ENCODE measurements around the gene ST7. TPM values are rescaled to one million over a fixed set of nuclear protein-coding genes. Genes with fewer than 3 reads are reported as not detected.

ST7 gene
- total and polyA plus RNA-seq, 2 experiments from 2014 or later = 9.9 to 18.3 TPM

DNA sequence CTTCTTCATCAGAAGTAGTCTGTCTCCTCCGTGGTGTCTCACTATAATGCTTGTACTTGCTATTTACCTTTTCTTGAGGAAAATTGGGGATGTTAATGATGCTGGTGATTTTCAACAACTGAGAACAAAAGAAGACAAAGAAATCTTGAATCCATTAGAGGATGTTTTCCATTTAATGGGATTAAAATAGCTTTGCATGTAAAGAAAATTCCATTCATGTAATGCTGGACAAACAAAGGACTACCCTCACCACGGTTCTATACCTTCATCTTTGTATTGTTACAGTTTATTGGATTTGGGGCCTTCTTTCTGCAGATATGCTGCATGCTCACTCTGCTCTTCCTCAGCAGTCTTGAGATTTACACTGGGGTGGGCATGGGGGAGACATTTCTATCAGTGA lies 241.1 kb downstream of the ST7 start (continued):
- TF ChIP-seq, protein P1, sequence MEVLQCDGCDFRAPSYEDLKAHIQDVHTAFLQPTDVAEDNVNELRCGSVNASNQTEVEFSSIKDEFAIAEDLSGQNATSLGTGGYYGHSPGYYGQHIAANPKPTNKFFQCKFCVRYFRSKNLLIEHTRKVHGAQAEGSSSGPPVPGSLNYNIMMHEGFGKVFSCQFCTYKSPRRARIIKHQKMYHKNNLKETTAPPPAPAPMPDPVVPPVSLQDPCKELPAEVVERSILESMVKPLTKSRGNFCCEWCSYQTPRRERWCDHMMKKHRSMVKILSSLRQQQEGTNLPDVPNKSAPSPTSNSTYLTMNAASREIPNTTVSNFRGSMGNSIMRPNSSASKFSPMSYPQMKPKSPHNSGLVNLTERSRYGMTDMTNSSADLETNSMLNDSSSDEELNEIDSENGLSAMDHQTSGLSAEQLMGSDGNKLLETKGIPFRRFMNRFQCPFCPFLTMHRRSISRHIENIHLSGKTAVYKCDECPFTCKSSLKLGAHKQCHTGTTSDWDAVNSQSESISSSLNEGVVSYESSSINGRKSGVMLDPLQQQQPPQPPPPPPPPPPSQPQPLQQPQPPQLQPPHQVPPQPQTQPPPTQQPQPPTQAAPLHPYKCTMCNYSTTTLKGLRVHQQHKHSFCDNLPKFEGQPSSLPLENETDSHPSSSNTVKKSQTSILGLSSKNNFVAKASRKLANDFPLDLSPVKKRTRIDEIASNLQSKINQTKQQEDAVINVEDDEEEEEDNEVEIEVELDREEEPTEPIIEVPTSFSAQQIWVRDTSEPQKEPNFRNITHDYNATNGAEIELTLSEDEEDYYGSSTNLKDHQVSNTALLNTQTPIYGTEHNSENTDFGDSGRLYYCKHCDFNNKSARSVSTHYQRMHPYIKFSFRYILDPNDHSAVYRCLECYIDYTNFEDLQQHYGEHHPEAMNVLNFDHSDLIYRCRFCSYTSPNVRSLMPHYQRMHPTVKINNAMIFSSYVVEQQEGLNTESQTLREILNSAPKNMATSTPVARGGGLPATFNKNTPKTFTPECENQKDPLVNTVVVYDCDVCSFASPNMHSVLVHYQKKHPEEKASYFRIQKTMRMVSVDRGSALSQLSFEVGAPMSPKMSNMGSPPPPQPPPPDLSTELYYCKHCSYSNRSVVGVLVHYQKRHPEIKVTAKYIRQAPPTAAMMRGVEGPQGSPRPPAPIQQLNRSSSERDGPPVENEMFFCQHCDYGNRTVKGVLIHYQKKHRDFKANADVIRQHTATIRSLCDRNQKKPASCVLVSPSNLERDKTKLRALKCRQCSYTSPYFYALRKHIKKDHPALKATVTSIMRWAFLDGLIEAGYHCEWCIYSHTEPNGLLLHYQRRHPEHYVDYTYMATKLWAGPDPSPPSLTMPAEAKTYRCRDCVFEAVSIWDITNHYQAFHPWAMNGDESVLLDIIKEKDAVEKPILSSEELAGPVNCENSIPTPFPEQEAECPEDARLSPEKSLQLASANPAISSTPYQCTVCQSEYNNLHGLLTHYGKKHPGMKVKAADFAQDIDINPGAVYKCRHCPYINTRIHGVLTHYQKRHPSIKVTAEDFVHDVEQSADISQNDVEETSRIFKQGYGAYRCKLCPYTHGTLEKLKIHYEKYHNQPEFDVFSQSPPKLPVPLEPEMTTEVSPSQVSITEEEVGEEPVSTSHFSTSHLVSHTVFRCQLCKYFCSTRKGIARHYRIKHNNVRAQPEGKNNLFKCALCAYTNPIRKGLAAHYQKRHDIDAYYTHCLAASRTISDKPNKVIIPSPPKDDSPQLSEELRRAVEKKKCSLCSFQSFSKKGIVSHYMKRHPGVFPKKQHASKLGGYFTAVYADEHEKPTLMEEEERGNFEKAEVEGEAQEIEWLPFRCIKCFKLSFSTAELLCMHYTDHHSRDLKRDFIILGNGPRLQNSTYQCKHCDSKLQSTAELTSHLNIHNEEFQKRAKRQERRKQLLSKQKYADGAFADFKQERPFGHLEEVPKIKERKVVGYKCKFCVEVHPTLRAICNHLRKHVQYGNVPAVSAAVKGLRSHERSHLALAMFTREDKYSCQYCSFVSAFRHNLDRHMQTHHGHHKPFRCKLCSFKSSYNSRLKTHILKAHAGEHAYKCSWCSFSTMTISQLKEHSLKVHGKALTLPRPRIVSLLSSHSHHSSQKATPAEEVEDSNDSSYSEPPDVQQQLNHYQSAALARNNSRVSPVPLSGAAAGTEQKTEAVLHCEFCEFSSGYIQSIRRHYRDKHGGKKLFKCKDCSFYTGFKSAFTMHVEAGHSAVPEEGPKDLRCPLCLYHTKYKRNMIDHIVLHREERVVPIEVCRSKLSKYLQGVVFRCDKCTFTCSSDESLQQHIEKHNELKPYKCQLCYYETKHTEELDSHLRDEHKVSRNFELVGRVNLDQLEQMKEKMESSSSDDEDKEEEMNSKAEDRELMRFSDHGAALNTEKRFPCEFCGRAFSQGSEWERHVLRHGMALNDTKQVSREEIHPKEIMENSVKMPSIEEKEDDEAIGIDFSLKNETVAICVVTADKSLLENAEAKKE (CRISPR knock-in tag; IDR thresholded peaks at IDR 0.05) = no peak
- TF ChIP-seq, protein P2, sequence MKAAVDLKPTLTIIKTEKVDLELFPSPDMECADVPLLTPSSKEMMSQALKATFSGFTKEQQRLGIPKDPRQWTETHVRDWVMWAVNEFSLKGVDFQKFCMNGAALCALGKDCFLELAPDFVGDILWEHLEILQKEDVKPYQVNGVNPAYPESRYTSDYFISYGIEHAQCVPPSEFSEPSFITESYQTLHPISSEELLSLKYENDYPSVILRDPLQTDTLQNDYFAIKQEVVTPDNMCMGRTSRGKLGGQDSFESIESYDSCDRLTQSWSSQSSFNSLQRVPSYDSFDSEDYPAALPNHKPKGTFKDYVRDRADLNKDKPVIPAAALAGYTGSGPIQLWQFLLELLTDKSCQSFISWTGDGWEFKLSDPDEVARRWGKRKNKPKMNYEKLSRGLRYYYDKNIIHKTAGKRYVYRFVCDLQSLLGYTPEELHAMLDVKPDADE (IDR thresholded peaks at IDR 0.05) = no peak
- TF ChIP-seq POLR2AphosphoS5 (IDR thresholded peaks at IDR 0.05; ENCODE audit: low read depth) = no peak
- TF ChIP-seq ZNF114 (CRISPR knock-in tag; IDR thresholded peaks at IDR 0.05) = no peak
- no peak for TF ChIP-seq EZH2 (IDR thresholded peaks at IDR 0.05; ENCODE audit: low read depth, unreplicated experiment)
- no peak for TF ChIP-seq CREB1 (CRISPR knock-in tag; IDR thresholded peaks at IDR 0.05; ENCODE audit: low read depth)
- TF ChIP-seq ZNF331 (CRISPR knock-in tag; IDR thresholded peaks at IDR 0.05; ENCODE audit: low read depth) = no peak
- TF ChIP-seq STAT1 (IDR thresholded peaks at IDR 0.05; ENCODE audit: unreplicated experiment) = no peak
- TF ChIP-seq EZH2phosphoT487 (IDR thresholded peaks at IDR 0.05; ENCODE audit: unreplicated experiment) = no peak
- TF ChIP-seq JUNB (IDR thresholded peaks at IDR 0.05; ENCODE audit: unreplicated experiment) = no peak
